Muscle of leg (tissue), 11 donors: ENCODE results near the gene SLC24A3. TPM values are rescaled to one million over a fixed set of nuclear protein-coding genes. Genes with fewer than 3 reads are reported as not detected.

Experiments
- DNase-seq: peaks from one replicate; pipeline ENCODE4 v3.0.0; 2013
- H3K27ac ChIP-seq: one replicate; pipeline ENCODE4 v1.5.1; 2013; ENCODE audit warnings: mild to moderate bottlenecking, low read length, control low read depth
- H3K27me3 ChIP-seq: one replicate; pipeline ENCODE4 v1.6.1; 2013; ENCODE audit warnings: low read length; ENCODE audit not compliant: control insufficient read depth, insufficient read depth
- H3K36me3 ChIP-seq: one replicate; pipeline ENCODE4 v1.6.1; 2013; ENCODE audit warnings: low read length; ENCODE audit not compliant: control insufficient read depth, insufficient read depth
- H3K4me1 ChIP-seq: one replicate; pipeline ENCODE4 v1.6.1; 2013; ENCODE audit warnings: low read length; ENCODE audit not compliant: control insufficient read depth, insufficient read depth
- H3K4me3 ChIP-seq: one replicate; pipeline ENCODE4 v1.5.1; 2013; ENCODE audit warnings: low read length, control low read depth
- H3K9me3 ChIP-seq: replicated peaks from 2 replicates; pipeline ENCODE4 v1.6.1; 2013; ENCODE audit warnings: low read depth, low read length; ENCODE audit not compliant: control insufficient read depth
- WGBS: methylation state at CpG from one replicate; pipeline ENCODE4 v1.1.5; 2013; ENCODE audit warnings: missing lambda C conversion rate; ENCODE audit not compliant: insufficient coverage; 5-methylcytosine and 5-hydroxymethylcytosine counted together
- polyA plus RNA-seq, 8 donors: library from polyadenylated mRNA; unstranded; fragments of 120-200 nt; gene quantifications; one replicate each; pipeline versions ENCODE4 v1.2.1 to v1.2.3, GENCODE V29; 2013; ENCODE audit warnings: inconsistent platforms in 1 of 8, low replicate concordance in 1 of 8; ENCODE audit not compliant: insufficient read length in 8 of 8, insufficient read depth in 1 of 8
- total RNA-seq: library from RNA; stranded (reverse); fragments of 120-200 nt; gene quantifications from one replicate; pipeline ENCODE4 v1.2.4, GENCODE V29; 2013

SLC24A3 gene
- total and polyA plus RNA-seq, 9 donors, result 5.9 to 21.6 (median 17.0) TPM

DNA sequence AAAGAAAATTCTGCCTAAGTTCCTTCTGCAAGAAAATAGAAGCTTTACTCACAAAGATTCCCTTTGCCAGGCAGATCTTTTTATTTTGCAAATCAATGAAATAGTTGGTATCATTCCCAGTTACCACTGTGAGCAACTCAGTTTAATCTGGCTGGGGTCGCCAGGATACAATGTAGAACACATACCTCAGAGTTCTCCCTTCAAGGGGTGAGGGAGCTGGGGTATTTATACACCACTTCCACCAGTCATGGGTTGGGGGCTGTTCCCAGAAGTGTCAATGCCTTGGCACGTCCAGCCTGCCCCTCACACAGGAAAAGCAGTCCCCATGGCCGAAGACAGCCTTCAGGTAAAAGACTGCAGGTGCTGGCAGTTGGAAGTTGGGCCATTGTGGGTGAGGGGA lies 86.2 kb downstream of the SLC24A3 start:
- no peak for DNase-seq
- Histone ChIP-seq H3K27me3 (no peaks in the 10 kb centered on the region), H3K27ac (no peak overlapping the region), H3K4me3 (no peak overlapping the region), H3K9me3 (peaks cover 2% of the 10 kb centered on the region), H3K4me1 (no peaks in the 10 kb centered on the region), H3K36me3 (no peaks in the 10 kb centered on the region)
- WGBS, result no CpG with 5 or more reads among the region's 3 CpGs

DNA sequence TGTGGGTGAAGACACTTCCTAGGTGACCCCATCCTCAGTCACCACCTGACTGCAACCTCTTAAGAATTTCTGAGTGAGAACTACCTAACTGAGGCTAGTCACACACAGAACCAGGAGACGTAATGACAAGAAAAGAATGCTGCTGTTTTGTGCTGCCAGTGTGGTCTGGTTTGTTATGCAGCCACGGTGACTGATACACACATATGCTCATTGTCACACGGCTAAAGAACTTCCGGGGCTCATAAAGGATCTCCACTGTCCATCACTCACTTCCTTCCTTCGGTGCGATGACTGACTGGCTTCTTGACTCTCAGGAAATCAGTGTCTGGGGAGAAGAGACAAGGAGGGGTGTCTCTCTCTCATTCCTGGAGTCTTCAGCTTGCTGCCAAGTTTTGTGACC lies 88.0 kb downstream of the SLC24A3 start:
- no CpG with 5 or more reads among the region's 6 CpGs for WGBS

DNA sequence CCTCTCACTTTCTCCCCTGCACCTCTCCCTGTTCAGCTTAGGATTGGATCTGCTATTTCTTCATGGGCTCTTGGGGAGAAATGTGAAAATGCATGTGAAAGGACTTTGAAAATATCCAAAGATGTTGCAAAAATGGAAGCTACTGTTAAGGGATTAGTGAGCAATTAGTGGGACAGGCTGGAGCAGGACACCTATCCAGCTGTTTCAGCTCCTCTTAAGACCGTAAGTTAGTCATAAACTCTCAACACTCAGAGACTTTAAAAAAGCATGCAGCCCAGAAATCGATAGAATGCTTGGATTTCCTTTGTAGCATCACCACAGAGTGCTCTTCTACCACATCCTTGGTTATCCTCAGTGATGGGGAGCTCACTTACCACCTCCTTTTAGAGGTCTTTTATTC lies 88.7 kb downstream of the SLC24A3 start:
- Histone ChIP-seq H3K4me3 (no peak overlapping the region), H3K9me3 (peaks cover 2% of the 10 kb centered on the region), H3K27me3 (no peaks in the 10 kb centered on the region), H3K36me3 (no peaks in the 10 kb centered on the region), H3K4me1 (peaks cover 2% of the 10 kb centered on the region), H3K27ac (no peak overlapping the region)
- DNase-seq, result no peak
- WGBS, result 43% methylated on average over 1 of the region's 2 CpGs

More for the DNA sequence above, 88.0 kb downstream of the SLC24A3 start:
- no peak overlapping the region for H3K27ac ChIP-seq
- no peak overlapping the region for H3K4me3 ChIP-seq
- H3K27me3 ChIP-seq, result no peaks in the 10 kb centered on the region
- DNase-seq, result no peak
- H3K9me3 ChIP-seq, result peaks cover 2% of the 10 kb centered on the region
- peaks cover 2% of the 10 kb centered on the region for H3K4me1 ChIP-seq
- H3K36me3 ChIP-seq, result no peaks in the 10 kb centered on the region

DNA sequence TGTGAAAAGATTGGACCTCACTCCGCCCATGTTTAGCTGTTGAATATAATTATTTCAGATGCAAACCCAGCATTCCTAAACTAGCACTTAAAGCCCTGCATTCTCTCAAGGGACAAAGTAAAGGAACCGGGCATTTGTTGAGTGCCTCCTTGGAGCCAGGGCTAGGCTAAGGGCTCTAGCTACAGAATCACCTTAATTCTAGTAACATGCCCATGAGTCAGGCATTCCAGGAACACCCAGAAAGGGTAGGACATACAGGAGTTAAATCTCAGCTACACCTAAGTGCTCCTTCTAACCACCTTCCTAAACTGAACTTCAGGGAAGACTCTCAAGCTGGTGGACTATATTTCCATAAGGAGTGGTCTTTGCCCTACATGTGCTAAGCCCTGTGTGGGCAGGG lies 89.4 kb downstream of the SLC24A3 start:
- no peaks in the 10 kb centered on the region for H3K27me3 ChIP-seq
- no peak for DNase-seq
- no peak overlapping the region for H3K4me3 ChIP-seq
- 71% methylated on average over 1 of the region's 2 CpGs for WGBS
- peaks cover 2% of the 10 kb centered on the region for H3K9me3 ChIP-seq
- H3K27ac ChIP-seq, result no peak overlapping the region
- no peaks in the 10 kb centered on the region for H3K36me3 ChIP-seq
- H3K4me1 ChIP-seq, result peaks cover 2% of the 10 kb centered on the region

DNA sequence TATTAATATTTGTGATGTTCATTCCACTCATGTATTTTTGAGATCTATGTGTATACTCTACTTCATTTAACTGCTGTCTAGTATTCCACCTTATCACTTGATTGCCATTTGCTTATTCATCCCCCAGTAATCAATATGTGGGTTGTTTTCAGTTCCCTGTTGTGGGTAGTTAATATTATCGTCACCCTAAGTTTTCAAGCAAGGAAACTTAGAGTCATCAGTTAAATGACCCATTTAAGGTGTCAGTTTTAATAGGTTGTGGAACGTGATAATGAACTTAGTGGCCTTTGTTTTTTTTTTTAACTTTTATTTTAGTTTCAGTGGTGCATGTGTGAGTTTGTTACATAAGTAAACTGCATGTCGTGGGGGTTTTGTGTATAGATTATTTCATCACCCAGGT lies 90.3 kb downstream of the SLC24A3 start:
- H3K27me3 ChIP-seq, result no peaks in the 10 kb centered on the region
- peaks cover 2% of the 10 kb centered on the region for H3K4me1 ChIP-seq
- no peak for DNase-seq
- no peak overlapping the region for H3K4me3 ChIP-seq
- no peak overlapping the region for H3K27ac ChIP-seq
- no CpG with 5 or more reads among the region's 3 CpGs for WGBS
- H3K9me3 ChIP-seq, result peaks cover 2% of the 10 kb centered on the region
- no peaks in the 10 kb centered on the region for H3K36me3 ChIP-seq

DNA sequence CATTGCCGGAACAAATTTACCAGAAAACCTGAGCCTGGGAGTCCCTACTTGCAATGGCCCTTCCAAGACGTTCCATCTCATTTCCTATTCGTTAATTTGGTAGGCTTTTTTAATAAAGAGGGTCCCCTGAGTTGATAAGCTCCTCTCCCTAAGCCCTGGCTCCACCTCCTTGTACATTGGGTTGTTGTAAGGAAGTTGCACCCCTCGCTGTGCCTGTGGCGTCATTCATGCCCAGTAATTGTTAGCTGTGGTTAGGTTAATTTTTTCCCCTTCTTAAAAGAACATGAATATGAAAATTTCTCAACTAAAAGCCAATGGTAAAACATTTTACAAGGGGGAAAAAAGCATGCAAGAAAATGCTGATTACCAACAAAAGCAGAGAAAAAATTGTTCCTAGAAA lies 91.9 kb downstream of the SLC24A3 start:
- H3K27ac ChIP-seq, result no peak overlapping the region
- H3K4me1 ChIP-seq, result peaks cover 2% of the 10 kb centered on the region
- H3K36me3 ChIP-seq, result no peaks in the 10 kb centered on the region
- 67% methylated on average over 1 of the region's 5 CpGs for WGBS
- H3K27me3 ChIP-seq, result no peaks in the 10 kb centered on the region
- no peak overlapping the region for H3K4me3 ChIP-seq
- peaks cover 2% of the 10 kb centered on the region for H3K9me3 ChIP-seq
- no peak for DNase-seq

DNA sequence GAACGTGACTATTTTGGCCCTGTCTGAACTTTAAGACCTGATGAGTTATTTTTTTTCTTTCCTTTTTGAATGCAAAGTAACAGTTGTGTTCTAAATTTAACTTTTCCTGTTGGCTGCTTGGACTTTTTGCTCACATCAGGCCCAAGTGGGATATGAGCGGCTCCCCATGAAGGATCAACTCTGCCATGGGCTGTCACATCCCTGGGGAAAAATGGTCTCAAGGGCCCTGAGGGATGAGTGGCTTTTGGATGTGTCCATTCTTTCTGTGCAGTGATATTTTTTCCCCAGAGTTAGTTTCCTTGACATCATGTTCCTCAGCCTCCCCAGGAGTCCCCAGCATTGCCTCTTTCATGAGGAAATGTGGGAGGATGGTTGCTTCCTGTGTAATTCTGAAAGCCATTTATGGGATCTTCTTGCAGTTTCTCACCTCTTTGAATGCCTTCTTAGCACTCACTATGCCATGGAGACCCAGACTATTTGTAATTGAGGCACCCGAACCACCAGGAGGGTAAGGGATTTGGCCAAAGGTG lies 92.5 kb downstream of the SLC24A3 start:
- WGBS, result 100% methylated on average over 1 of the region's 3 CpGs
- H3K4me3 ChIP-seq, result no peak overlapping the region
- peak; percentile 11 for DNase-seq
- no peaks in the 10 kb centered on the region for H3K27me3 ChIP-seq
- peaks cover 2% of the 10 kb centered on the region for H3K4me1 ChIP-seq
- H3K36me3 ChIP-seq, result no peaks in the 10 kb centered on the region
- peaks cover under 1% of the 10 kb centered on the region for H3K9me3 ChIP-seq
- no peak overlapping the region for H3K27ac ChIP-seq

DNA sequence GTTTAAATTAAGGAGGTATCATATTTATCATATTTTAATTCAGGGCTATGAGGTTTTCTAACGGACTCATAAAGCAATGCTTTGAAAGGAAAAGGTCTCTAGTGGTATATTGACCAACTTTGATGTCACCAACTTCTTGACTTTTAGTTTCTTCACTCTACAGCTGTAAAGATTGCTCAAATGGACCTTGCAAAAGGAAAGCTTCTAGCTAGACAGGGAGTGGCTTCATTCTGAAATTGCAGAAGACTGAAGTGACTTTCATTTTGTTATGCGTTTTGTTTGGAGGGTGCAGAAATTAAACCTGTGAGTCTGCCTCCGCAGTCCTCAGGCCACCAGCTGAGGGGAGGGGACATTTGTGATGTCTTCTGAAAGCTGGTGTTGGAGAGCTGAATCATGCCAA lies 95.7 kb downstream of the SLC24A3 start:
- Histone ChIP-seq H3K27me3 (no peaks in the 10 kb centered on the region), H3K27ac (no peak overlapping the region), H3K4me1 (peaks cover 2% of the 10 kb centered on the region)

DNA sequence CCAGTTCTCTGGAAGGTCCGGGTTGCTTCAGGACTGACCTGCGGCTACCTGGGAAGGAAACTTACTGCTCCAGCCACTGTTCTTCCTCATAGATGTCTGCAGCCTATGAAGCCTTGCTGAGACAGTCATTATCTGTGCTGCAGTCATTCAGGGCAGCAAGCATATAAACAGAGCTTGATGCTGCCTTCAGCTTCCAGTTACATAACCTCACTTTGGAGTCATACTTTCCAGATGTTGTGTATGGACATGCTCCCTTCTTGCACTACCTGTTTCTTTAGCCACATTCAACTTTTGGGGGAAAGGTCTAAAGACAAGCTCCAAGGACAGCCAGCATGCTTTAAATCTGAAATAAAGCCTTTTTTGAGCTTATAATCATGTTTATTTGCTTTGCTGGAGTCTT lies 98.1 kb downstream of the SLC24A3 start:
- Histone ChIP-seq H3K27me3 (no peaks in the 10 kb centered on the region), H3K9me3 (no peaks in the 10 kb centered on the region), H3K4me1 (no peaks in the 10 kb centered on the region), H3K27ac (no peak overlapping the region), H3K36me3 (no peaks in the 10 kb centered on the region), H3K4me3 (no peak overlapping the region)
- 77% methylated on average over 2 of the region's 2 CpGs for WGBS
- DNase-seq, result no peak

More for the DNA sequence above, 95.7 kb downstream of the SLC24A3 start:
- Histone ChIP-seq H3K4me3 (no peak overlapping the region), H3K9me3 (no peaks in the 10 kb centered on the region), H3K36me3 (no peaks in the 10 kb centered on the region)
- no CpG with 5 or more reads among the region's 3 CpGs for WGBS
- no peak for DNase-seq

DNA sequence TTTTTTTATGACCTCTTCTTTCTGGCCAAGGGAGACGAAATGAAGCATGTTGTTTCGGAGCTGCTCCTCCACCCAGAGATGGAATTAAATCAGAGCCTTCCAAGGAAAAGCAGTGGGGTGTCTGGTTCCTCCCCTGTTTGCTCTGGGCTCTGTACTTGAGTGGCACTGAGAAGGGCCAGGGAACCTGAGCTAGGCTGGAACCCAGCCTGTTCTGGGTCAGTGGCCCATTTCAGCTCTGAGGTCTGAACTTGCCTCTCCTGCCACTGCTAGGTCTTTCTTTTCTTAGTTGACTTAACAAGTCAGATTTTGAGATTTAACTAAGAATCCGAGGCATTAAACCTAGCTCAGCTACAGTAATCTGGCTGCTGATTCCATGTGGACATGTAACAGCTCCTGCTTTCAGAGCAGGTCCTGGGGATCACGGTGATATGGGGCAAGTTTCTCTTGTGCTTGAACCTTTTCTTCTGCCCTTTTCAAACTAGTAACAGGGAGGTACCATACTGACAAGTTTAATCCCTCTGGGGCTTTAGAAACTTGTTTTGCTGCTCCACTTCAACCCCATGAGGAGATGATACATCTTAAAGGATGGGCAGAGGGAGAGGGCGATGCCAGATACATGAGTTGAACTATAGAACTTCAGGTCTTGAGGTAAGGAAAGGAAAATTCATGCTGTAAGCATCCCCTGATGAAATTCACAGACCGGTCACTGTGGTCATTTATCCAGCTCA lies 101.1 kb downstream of the SLC24A3 start:
- WGBS, result 90% methylated on average over 2 of the region's 6 CpGs
- H3K4me1 ChIP-seq, result peaks cover 2% of the 10 kb centered on the region
- H3K27ac ChIP-seq, result no peak overlapping the region
- H3K27me3 ChIP-seq, result no peaks in the 10 kb centered on the region
- H3K9me3 ChIP-seq, result no peaks in the 10 kb centered on the region
- H3K4me3 ChIP-seq, result no peak overlapping the region
- no peaks in the 10 kb centered on the region for H3K36me3 ChIP-seq
- no peak for DNase-seq
